ENCODE measurements around the gene FAM118A.
"Not testable (repeated sequence)": the region's sequence is repeated elsewhere in the genome, so short reads cannot be mapped to it uniquely, and the experiment has no call there.

Gene FAM118A

DNA sequence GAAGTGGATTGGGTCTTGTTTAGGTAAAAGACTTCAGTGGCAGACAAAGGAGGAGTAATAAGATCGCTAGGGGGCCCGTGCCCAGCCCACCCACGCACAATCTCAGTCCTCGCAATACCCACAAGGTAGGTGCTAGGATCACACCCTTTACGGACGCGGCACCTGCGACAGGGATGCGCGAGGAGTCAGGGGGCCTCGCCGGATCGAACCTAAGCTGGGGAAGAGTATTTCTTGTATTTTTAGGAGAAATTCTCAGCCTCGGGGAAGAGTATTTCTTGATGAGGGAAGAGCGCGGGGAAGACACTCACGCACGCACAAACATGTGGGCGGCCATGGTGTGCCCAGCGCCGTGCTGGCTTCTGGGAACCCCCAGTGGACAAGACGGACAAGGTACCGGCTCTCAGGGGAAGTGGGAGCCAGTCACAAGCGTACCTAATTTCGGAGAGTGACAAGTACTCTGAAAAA lies 745 bp upstream of the FAM118A start:
- no peak for DNase-seq (ENCODE audit: low read depth, low spot score)

DNA sequence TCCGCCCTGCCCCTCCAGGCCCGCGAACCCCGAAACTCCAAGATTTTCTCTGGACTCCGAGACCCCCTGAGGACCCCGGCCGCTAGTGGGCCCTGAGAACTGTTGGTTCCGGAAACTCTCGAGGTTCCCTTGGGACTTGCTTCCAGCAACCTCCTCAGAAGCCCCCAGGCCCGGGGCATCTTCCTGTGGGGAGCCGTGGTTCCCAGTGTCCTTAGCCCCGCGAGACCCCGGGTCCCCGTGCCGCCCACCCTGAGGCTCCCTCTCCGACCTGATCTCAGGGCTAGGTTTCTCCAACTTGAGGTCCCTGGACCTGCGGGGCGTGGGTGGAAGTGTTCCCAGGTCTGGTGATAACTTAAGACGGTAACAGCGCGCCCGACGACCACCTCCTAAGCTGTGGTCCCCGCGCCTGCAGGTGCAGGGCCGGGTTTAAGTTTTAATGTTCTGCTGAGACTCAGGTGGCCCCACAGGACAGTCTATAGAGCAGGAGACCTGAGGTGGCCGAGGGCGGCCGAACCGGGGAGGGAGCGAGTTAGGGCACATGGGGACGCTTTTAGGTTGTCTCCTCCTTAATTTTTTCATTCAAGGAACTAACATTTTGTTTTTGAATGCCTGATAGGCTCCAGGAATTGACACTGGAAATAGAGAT lies 720 bp downstream of the FAM118A start:
- DNase-seq (ENCODE audit: low read depth, low spot score), result no peak

DNA sequence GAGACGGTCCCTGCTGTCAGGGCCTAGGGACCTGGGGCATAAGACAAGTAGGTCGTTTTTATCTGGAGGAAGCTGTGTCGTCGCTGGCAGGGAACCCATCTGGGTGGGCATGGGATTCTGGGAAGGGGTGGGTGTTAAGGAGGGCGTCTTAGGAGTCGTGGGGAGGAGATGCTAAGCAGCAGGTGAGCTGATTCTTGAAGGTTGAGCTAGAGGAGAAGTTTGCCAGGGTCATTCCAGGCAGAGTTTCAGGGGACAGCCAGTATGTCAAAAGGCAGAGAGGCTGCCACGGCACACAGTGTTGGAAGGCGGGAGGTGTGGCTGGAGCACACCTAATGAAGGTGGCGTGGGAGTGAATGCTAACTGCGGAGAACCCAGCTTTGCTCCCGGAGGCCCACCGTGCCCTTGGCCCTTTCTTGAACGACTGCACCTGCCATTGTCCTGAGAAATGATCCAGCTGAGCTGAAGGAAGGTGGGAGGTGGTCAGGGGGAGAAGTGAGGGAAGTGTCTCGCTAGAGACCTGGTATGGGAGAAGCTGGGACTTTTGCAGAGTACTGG lies 1.3 kb downstream of the FAM118A start:
- no peak for DNase-seq (ENCODE audit: low read depth, low spot score)

DNA sequence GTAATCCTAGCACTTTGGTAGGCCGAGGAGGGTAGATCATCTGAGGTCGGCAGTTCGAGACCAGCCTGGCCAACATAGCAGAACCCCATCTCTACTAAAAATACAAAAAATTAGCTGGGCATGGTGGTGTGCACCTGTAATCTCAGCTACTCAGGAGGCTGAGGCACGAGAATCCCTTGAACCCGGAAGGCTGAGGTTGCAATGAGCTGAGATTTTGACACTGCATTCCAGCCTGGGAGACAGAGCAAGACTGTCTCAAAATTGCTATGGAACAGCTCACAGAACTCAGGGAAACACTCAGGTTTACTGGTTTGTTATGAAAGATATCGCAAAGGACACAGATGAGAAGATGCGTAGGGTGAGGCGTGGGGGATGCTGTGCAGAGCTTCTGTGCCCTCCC lies 2.7 kb downstream of the FAM118A start:
- no peak for DNase-seq (ENCODE audit: low read depth, low spot score)

DNA sequence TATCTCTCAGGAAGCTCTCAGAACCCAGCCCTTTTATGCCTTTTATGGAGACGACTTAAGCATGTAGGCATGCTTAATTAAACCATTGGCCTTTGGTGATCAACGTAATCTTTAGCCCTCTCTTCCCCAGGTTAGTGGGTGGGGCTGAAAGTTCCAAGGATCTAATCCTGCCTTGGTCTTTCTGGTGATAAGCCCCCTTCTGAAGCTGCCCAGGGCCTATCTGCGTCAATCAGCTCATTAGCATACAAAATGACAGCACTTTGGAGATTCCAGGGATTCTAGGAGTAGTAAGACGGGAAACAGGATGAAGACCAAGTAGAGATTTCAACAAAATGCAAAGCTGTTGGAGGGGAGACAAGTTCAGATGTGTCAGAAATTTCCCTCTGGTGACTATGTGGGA lies 3.1 kb downstream of the FAM118A start:
- DNase-seq (ENCODE audit: low read depth, low spot score), result no peak

DNA sequence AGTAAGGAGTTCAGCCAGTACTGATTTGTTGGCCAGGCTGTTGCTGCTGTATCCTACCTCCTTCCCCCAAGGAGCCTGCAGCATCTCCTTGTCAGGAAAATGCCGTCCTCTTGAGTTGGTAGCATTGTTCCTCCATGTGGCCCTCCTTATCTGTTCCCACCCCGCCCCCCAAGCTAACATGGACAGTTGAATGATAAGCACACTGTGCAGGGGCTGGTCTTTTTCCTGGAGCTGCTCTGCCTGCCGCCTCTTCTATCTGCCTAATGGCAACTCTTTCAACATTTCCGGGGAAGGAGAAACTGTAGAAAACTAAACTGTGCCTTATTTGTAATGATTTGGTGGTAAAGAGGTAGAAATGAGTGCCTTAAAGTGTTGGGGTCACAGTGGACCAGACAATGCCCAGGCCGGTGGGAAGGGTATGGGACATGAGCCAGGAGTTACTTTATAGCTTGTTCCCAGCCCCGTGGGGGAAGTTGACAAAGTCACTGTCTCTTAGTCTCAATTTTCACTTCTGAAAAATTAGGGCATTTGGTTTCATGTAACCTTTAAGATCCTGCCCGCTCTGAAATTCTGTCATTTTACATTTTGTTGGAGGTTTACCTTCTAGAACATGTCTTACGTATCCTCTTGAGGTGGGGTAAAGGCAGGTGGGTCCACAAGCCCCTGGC lies 4.5 kb downstream of the FAM118A start:
- DNase-seq (ENCODE audit: low read depth, low spot score), result no peak

DNA sequence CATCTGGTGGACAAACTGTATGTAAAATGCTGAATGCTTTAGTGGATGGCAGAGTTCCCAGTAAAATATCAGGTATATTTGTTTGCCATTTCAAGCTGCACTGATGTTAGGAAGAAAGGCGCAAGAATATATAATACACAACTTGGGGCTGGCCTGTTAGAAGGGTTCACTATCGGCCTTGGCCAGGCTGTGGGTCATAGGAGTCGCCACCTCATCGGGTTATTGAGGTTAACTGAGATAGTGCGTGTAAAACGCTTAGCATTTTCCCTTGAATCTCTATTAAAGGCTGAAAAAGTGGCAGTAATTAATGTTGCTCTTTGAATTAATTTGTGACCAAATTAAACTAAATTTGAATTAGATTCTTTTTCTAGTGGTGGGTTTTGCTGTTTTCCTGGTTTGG lies 5.1 kb downstream of the FAM118A start:
- DNase-seq (ENCODE audit: low read depth, low spot score), result no peak

DNA sequence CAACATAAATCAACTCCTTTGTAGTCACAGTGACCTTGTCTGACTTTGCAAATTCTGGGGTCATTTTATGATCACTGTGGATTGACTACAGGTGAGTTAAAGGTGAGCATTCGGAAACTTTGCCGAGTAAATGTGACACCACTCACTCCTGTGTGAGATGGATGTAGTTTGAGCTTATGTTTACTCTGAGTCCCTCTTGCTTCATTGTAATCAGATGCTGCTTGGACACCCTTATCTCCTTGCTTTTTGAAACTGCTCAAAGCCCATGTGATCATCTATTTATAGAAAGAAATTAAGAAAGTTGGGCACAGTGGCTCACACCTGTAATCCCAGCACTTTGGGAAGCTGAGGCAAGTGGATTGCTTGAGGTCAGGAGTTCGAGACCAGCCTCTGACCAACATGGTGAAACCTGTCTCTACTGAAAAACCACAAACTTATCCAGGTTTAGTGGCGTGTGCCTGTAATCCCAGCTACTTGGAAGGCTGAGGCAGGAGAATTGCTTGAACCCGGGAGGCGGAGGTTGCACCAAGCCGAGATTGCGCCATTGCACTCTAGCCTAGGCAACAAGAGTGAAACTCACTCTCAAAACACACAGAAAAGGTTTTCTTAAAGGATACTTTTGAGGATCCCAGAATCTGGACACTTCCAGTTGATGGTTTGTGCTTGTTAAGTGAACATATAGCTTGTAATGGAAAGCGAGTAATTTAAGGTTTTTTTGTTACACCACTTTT lies 7.2 kb downstream of the FAM118A start:
- no peak for DNase-seq (ENCODE audit: low read depth, low spot score)

DNA sequence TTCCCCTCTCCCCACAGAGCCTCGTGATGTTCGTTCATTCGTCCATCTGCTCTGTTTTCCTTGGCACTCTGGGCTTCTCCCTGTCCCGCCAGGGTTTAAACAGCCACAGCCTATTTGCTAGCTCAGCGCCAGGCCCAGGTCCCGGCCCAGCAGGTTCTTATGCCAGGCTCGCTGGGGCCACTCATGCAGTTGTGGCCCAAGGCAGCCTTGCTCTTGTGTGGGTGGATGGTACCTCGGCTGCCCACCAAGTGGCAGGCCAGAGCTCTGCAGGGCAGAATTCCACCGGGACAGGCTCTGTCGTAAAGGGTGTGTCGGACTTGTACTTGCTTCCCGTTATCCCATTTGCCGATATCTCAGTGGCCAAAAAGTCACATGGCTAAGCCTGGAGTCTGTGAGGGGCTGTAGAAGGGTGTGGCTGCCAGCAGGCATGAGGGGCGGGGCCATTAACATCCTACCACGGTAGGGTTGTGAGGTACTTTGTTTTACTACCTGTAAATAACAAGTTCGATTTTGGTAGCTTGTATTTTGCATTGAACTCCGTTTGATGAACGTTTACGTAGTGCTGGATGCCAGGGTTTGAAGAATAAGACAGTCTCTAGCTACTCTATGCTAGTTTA lies 7.9 kb downstream of the FAM118A start:
- no peak for DNase-seq (ENCODE audit: low read depth, low spot score)

DNA sequence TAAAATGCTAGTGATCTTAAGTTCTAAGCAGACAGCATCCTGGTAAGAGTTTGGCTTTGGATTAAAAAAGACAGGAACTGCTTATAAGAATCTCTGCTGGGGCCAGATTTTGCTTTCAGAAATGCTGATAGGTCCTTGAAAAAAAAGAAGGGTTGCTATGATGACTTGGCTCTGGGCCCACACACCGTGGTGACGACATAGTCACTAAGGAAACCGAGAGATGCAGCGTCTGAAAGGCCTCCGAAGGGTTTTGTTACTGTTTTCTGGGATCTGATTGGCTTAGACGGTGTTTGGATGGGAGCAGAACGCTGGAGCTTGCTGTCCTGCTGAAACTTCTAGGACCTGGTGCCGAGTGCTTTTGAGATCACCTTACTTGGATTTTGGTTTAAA lies 8.4 kb downstream of the FAM118A start:
- peak; percentile 73 for DNase-seq (ENCODE audit: low read depth, low spot score)

DNA sequence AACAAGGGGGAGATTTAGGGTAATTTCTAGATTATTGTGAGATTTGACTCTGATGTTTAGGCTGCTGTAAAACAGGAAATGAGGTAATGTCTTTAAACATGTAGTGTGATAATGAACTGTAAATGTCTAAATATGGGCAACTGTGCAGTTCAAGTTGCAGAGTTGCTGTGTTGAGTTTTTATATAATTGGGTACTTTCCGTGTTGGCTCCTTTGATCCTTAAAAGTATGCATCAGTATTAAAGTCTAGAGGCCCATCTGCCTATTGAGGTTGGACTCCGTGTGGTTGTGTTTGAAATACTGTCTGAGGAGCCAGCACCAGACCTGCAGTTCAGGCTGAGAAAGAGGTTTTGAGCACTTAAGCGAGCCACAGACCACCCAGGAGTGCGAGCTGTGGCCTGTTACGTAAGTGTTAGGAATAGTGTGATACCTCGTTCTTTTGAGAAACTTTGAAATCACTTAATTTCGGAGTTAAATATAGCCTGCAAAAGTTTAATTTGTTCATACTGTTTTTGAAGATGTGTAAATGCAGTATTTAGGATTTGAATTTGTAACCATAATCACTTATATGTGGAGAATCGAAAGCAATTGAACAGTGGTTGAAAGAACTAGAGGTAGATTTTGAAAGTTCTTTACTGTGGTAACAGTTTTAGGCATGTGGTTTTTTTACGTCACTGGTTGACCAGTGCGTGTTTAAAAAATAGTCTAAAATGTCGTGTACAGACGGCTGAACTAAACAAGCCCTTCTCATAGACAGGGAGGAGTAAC lies 9.0 kb downstream of the FAM118A start:
- no peak for DNase-seq (ENCODE audit: low read depth, low spot score)

DNA sequence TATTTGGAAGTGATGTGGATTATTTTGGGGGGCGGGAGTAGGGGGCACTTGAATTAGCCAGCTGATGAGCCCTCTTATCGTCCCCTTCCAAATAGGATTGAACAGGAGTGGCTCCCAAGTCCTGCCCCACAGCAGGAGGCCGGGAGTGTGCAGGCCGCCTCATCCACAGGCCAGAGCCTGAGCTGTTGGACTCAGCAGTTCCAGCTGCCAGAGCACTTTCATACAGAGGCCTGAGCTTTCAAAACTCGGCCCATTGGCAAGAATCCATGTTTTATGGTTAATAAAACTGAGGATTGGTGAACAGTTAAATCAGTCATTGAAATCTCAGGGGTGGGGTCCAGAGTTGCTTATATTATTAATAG lies 9.6 kb downstream of the FAM118A start:
- no peak for DNase-seq (ENCODE audit: low read depth, low spot score)

DNA sequence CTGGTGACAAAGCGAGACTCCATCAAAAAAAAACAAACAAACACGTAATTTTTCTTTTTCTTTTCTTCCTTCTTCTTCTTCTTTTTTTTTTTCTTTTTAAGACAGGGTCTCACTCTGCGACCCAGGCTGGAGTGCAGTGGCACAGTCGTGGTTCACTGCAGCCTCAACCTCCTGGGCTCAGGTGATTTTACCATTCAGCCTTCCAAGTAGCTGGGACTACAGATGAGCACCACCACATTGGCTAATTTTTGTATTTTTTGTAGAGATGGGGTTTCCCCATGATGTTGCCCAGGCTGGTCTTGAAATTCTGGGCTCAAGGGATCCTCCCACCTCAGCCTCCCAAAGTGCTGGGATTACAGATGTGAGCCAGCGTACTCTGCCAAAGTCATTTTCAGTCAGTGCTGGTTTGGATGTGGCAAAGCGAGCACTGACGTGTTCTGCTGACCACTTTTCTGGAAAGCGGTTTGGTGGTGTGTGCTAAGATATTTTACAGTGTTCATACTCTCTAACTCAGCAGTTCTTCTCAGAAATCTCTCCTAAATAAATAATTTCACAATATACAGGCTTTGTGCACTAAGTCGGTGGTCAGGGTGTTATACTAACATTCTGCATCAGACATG lies 10.7 kb downstream of the FAM118A start:
- no peak for DNase-seq (ENCODE audit: low read depth, low spot score)

DNA sequence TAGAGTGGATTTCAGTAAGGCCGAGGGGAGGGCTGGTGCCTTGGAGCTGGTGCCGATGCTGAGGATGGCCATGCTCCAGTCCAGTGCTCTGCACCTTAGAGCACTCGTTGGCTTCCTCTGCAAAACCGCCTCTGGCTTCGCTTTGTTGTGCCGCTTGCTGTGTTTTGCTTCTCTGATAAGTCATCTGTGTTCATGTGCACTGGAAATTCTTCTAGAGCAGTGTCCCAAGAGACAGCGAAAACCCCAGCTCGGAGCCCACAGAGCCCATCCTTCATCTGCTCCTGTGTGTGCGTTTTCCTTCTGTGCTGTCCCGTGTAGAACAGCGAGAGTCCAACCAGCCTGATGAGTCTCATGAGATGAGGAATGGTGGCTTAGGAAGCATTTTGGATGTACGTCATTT lies 12.1 kb downstream of the FAM118A start:
- no peak for DNase-seq (ENCODE audit: low read depth, low spot score)

DNA sequence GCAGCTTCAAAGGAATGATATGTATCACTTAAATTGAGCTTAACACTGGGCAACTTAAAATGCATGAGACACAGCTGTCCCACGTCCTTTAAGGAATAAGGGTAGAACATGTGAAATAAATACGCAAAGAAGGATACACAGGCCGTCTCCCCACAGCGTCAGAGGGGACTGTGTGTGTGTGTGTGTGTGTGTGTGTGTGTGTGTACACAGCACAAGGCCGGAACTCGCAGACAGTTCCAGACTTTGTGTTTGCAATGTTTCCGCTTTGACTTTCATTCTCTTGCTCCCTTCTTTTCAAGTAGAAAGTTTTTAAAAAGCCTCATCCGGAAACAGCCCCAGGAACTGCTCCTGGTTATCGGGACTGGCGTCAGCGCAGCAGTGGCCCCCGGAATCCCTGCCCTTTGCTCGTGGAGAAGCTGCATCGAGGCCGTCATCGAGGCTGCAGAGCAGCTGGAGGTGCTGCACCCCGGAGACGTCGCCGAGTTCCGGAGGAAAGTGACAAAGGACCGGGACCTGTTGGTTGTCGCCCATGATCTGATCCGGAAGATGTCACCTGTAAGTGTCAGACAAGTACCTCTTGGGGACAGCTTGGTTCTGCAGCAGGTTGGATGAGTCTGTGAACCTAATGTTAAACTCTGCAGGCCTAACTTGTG lies 13.3 kb downstream of the FAM118A start:
- no peak for DNase-seq (ENCODE audit: low read depth, low spot score)

DNA sequence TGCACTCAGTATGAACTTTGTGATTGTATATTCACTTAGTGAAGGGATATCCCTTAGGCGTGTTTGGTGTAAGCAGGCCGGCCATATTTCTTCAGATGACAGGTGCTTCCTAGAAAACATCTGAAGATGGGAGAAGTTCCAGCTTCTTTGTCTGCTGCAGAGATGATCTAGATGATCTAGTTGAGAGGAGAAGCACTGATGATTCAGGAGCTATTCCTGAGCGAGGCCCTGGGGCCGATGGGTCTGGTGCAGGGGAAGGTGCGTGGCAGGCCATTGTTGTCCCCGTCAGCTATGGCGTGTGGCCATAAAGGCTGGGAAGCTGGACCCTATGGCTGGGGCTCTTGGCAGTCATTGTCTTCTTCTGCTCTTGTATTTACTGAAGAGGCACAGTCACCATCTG lies 14.0 kb downstream of the FAM118A start:
- no peak for DNase-seq (ENCODE audit: low read depth, low spot score)

DNA sequence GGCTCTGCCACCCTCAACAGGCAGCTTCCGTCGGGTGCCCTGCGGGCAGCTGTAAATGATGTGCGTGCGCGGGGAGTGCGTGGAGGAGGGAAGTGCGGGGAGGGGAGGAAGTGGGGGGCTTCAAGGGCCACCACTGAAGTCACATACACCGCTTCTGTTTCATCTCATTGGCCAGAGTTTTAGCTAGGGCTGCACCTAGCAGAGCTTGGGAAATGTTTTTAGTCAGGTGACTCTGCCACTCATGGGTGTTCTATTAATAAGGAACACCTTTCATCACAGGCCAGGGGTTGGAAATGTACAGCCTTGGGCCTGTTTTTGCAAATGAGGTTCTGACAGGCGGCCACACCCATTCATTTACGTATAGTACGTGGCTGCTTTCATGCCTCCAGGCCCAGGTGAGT lies 14.6 kb downstream of the FAM118A start:
- DNase-seq (ENCODE audit: low read depth, low spot score), result no peak

DNA sequence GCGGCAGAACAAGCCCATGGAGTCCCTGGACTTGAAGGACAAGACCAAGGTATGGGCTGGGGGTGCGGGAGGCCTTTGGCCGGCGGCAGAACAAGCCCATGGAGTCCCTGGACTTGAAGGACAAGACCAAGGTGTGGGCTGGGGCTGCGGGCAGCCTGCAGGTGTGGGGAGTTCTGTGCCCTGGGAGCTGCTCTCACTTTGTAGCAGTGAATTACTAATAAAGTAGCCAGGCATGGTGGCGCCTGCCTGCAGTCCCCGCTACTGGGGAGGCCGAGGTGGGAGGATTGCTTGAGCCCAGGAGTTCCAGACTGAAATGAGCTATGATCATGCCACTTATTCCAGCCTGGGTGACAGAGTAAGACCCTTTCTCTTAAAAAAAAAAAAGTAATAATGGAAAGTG lies 18.5 kb downstream of the FAM118A start:
- not testable (repeated sequence) for DNase-seq (ENCODE audit: low read depth, low spot score)

DNA sequence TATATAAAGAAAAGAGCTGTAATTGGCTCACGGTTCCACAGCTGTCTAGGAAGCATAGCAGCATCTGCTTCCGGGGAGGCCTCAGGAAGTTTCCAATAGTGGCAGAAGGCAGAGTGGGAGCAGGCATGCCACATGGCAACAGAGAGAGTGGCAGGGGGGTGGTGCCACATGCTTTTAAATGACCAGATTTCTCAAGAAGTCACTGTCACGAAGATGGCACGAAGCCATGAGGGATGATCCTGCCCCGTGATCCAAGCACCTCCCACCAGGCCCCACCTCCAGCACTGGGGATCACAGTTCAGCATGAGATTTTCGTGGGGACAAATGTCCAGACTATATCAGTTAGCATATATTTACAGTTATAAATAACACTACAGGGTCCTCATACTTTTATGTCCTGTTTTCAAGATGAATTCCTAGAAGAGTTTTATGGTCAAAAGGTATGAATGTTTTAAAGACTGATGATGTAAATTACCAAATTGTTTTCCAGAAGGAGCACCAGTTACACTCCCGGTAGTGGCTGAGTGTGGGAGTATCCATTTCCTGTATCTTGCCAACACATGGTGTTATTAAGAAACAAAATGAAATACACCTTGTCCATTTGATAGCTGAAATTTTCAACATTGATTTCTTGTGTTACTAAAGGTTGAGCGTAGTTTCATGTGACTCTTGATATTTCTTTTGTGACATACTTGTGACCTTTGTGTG lies 19.2 kb downstream of the FAM118A start:
- DNase-seq (ENCODE audit: low read depth, low spot score), result no peak

DNA sequence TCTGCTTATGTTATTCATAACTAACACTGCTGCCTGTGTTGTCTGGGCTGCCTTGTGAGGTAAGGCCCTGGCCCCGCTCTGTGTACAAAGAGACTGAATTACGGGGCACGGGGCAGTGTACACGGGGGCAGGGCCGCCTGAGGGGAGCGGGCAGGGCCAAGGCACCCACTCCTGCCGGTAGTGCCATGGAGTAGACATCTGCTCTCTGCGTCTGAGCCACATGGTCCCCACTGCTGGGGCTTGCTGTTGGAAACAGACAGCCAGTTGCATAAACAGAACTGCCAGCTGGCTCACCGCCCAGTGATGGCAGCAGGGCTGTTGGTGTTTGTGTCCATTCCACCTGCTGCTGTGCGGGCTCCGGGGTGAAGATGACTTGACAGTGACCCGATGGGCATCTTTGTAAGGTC lies 19.8 kb downstream of the FAM118A start:
- DNase-seq (ENCODE audit: low read depth, low spot score), result no peak
